ENCODE data around the gene DIS3L2. TPM values are rescaled to one million over a fixed set of nuclear protein-coding genes. Genes with fewer than 3 reads are reported as not detected.

The DIS3L2 gene
- total and polyA plus RNA-seq, 2 experiments from 2014 or later: 9.3 to 15.6 TPM

DNA sequence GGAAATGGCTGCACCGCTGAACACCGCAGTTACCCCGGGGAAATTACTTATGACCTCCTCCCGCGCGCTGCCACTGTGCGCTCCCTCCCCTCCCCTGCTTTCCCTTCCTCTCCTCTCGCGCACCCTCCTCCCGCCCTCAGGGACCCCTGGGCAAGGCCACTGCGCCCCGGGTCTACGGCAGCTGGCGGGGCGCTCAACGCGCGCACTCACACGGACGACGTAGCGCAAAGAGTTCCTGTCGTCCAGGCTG lies 424.9 kb downstream of the DIS3L2 start:
- Histone ChIP-seq H3K27ac (no peak overlapping the region), H3K9me3 (ENCODE audit: low read depth) (no peaks in the 10 kb centered on the region), H3K79me2 (ENCODE audit: insufficient read depth) (no peaks in the 10 kb centered on the region), H3K27me3 (replicated peaks; ENCODE audit: insufficient read depth) (peaks cover 94% of the 10 kb centered on the region), H3K9ac (no peak overlapping the region), H3F3A (ENCODE audit: insufficient read depth) (no peaks in the 10 kb centered on the region), H3K36me3 (ENCODE audit: low read depth) (no peaks in the 10 kb centered on the region), H3K9me2 (ENCODE audit: insufficient read depth) (no peaks in the 10 kb centered on the region), H4K20me1 (ENCODE audit: insufficient read depth) (no peaks in the 10 kb centered on the region), H3K4me1 (ENCODE audit: insufficient read depth) (peaks cover 4% of the 10 kb centered on the region; the same call in 1 of the 2 replicates), H3K4me2 (ENCODE audit: unreplicated experiment) (no peak overlapping the region), H2AFZ (no peak overlapping the region), H3K4me3 (no peak overlapping the region)
- in situ Hi-C loops (cut with MboI): no loop called here
- DNase-seq: no peak
- 2 to 4% methylated on average over 15 to 23 of the region's 23 CpGs for WGBS, 2 experiments (ENCODE audit: low coverage in 1 of 2, low lambda C conversion rate in 2 of 2, missing lambda C conversion rate in 2 of 2)
- TF ChIP-seq EZH2 (IDR thresholded peaks at IDR 0.05; ENCODE audit: insufficient read depth, poor library complexity, severe bottlenecking) (no peak), EZH2phosphoT487 (IDR thresholded peaks at IDR 0.05; ENCODE audit: insufficient read depth, low read depth) (no peak)

MicroRNAs encoded within 50 kb of the gene (microRNA counts, 767-probe panel; counts per million panel counts)
- microRNA hsa-miR-562: 447 counts per million, percentile 86 among the panel's probes with 10 or more counts

Small RNAs within 50 kb of the gene (microRNA-seq; reads per million reads assigned to microRNA genes)
- not detected for gene MIR562 (ENCODE audit: borderline number of aligned reads)

Small RNAs within 50 kb of the gene (small RNA-seq; reads per million reads assigned to genes)
- gene AC068134.3 (ENCODE audit: low read depth, low replicate concordance): not detected
- gene AC068134.4 (ENCODE audit: low read depth, low replicate concordance): not detected
- not detected for gene MIR562 (ENCODE audit: low read depth, low replicate concordance)

Other genes starting within 250 kb of the DIS3L2 start
- 12.8 and 29.5 TPM in 2 replicates for gene PDE6D, start 180.4 kb upstream of the DIS3L2 start, total RNA-seq (2014; rRNA removed; shearing (Covaris generic))
- gene PDE6D, start 180.4 kb upstream of the DIS3L2 start, polyA plus RNA-seq (2016; fragmentation: Nextera tagmentation; extraction: Ambion mirVana): 34.5 and 36.3 TPM in 2 replicates
- gene COPS7B, start 175.3 kb upstream of the DIS3L2 start, total RNA-seq (2014; rRNA removed; shearing (Covaris generic)): 25.2 and 30.4 TPM in 2 replicates
- gene COPS7B, start 175.3 kb upstream of the DIS3L2 start, polyA plus RNA-seq (2016; fragmentation: Nextera tagmentation; extraction: Ambion mirVana): 29.7 and 31.4 TPM in 2 replicates
- gene NPPC, start 35.3 kb upstream of the DIS3L2 start, total RNA-seq (2014; rRNA removed; shearing (Covaris generic)): not detected in 2 replicates
- 0.26 and 0.29 TPM in 2 replicates for gene NPPC, start 35.3 kb upstream of the DIS3L2 start, polyA plus RNA-seq (2016; fragmentation: Nextera tagmentation; extraction: Ambion mirVana)